ENCODE measurements around the gene DCUN1D2. TPM values are rescaled to one million over a fixed set of nuclear protein-coding genes. Genes with fewer than 3 reads are reported as not detected.

DCUN1D2 gene
- total RNA-seq, 1 donor from 2014 or later, result 10.0 TPM

- no peak for DNase-seq
These were observed 84.0 kb downstream of the DCUN1D2 start for GRCh38 chr13:113406321-113407102.

Other genes starting within 250 kb of the DCUN1D2 start
- gene LAMP1, start 193.5 kb downstream of the DCUN1D2 start, total RNA-seq, result 207 and 221 TPM in 2 replicates
- 1.1 and 1.5 TPM in 2 replicates for gene GRTP1, start 126.6 kb downstream of the DCUN1D2 start, total RNA-seq
- gene ADPRHL1, start 37.2 kb downstream of the DCUN1D2 start, total RNA-seq, result 1.0 and 1.7 TPM in 2 replicates
- gene TFDP1, start 94.0 kb upstream of the DCUN1D2 start, total RNA-seq, result 49.5 and 122 TPM in 2 replicates
- not detected in 2 replicates for gene ATP4B, start 167.5 kb upstream of the DCUN1D2 start, total RNA-seq
- not detected in 2 replicates for gene GRK1, start 176.5 kb upstream of the DCUN1D2 start, total RNA-seq